Common myeloid progenitor, CD34-positive (primary cell): ENCODE data around the gene POC1A.

Source experiments
- CTCF ChIA-PET: fragments of 350-600 bp; sonication (Branson Sonifier 250); formaldehyde crosslinking; loops from one replicate; lab custom pipeline; 2021; ENCODE audit warnings: antibody characterized with exemption; lab: Charles Lee
- POLR2A ChIA-PET: fragments of 350-600 bp; sonication (Branson Sonifier 250); formaldehyde crosslinking; loops from one replicate; lab custom pipeline; 2021; ENCODE audit warnings: antibody characterized with exemption; lab: Charles Lee
- DNase-seq, 3 donors: peaks; one replicate each; pipeline versions ENCODE4 v3.0.0 to v3.0.0-alpha.2; 2013
- H3K27ac ChIP-seq, 2 experiments: 1 replicate in 1 of 2; 2 replicates in 1 of 2; pipeline ENCODE4 v1.7.0; 2013; ENCODE audit warnings: inconsistent platforms in 2 of 2, low read length in 2 of 2, mild to moderate bottlenecking in 2 of 2, low read depth in 1 of 2, moderate library complexity in 1 of 2; ENCODE audit not compliant: severe bottlenecking in 2 of 2, insufficient read depth in 1 of 2, poor library complexity in 1 of 2
- H3K27me3 ChIP-seq, 5 experiments: replicated peaks in 2 of 5; 1 replicate in 3 of 5; 2 replicates in 2 of 5; pipeline versions ENCODE4 v1.6.1 to v1.7.0; 2013; ENCODE audit warnings: low read length in 4 of 5, mild to moderate bottlenecking in 2 of 5, moderate library complexity in 2 of 5, inconsistent platforms in 1 of 5; ENCODE audit not compliant: insufficient read depth in 5 of 5, control insufficient read depth in 4 of 5
- H3K36me3 ChIP-seq, 4 experiments: 1 replicate in 2 of 4; 2 replicates in 2 of 4; pipeline versions ENCODE4 v1.6.1 to v1.7.0; 2013; ENCODE audit warnings: low read length in 3 of 4, control low read depth in 1 of 4, mild to moderate bottlenecking in 1 of 4; ENCODE audit not compliant: control insufficient read depth in 4 of 4, insufficient read depth in 4 of 4
- H3K4me1 ChIP-seq, 4 experiments: 1 replicate in 3 of 4; 2 replicates in 1 of 4; pipeline versions ENCODE4 v1.6.1 to v1.7.1; 2013; ENCODE audit warnings: low read length in 3 of 4, mild to moderate bottlenecking in 3 of 4, control low read depth in 1 of 4, inconsistent platforms in 1 of 4, moderate library complexity in 1 of 4; ENCODE audit not compliant: control insufficient read depth in 4 of 4, insufficient read depth in 4 of 4; ENCODE audit errors: control extremely low read depth in 1 of 4
- H3K4me3 ChIP-seq, 7 experiments: 1 replicate in 4 of 7; 2 replicates in 3 of 7; pipeline versions ENCODE4 v1.5.1 to v1.7.0; 2013; ENCODE audit warnings: mild to moderate bottlenecking in 7 of 7, low read length in 6 of 7, moderate library complexity in 6 of 7, inconsistent platforms in 2 of 7, low read depth in 2 of 7, control low read depth in 1 of 7; ENCODE audit not compliant: insufficient read depth in 4 of 7, control insufficient read depth in 1 of 7; ENCODE audit errors: extremely low read depth in 1 of 7
- H3K9me3 ChIP-seq, 5 experiments: 1 replicate in 4 of 5; 2 replicates in 1 of 5; pipeline versions ENCODE4 v1.6.1 to v1.7.1; 2013; ENCODE audit warnings: low read length in 4 of 5, mild to moderate bottlenecking in 2 of 5, inconsistent platforms in 1 of 5, low read depth in 1 of 5, moderate library complexity in 1 of 5; ENCODE audit not compliant: control insufficient read depth in 4 of 5, insufficient read depth in 2 of 5; ENCODE audit errors: control extremely low read depth in 1 of 5
- WGBS: methylation state at CpG from one replicate; pipeline ENCODE4 v1.1.5; 2013; ENCODE audit not compliant: insufficient coverage; 5-methylcytosine and 5-hydroxymethylcytosine counted together

POC1A gene

GRCh38 chr3:52055537-52056351 is 98.5 kb downstream of the POC1A start:
- ChIA-PET POLR2A (interaction anchor here (0.5 kb wide), 1 partner anchor 81 kb away, joined by 3 read pairs; no protein-coding TSS in a partner anchor), CTCF (interaction anchor here (0.8 to 8.0 kb wide), 11 partner anchors 14 to 114 kb away, joined by 3 to 105 read pairs (median 4); partner anchors contain the start of gene POC1A)
- Histone ChIP-seq H3K4me3 (peak overlapping the region; percentile 58 to 98 (median 85)), H3K27me3 (no peaks in the 10 kb centered on the region), H3K36me3 (peaks cover 0 to 33% (median 16%) of the 10 kb centered on the region in 4 experiments), H3K4me1 (peaks cover 6 to 62% (median 60%) of the 10 kb centered on the region in 4 experiments), H3K9me3 (no peaks in the 10 kb centered on the region), H3K27ac (peak overlapping the region; percentile 25 to 84)
- DNase-seq = peak; percentile 62 to 76 (median 65)
- WGBS = 0% methylated on average over 91 of the region's 94 CpGs

- CTCF ChIA-PET = interaction anchor here (0.6 to 8.0 kb wide), 15 partner anchors 13 to 105 kb away, joined by 3 to 105 read pairs (median 5); partner anchors contain the start of genes ACY1 and POC1A
- DNase-seq = peak in 2 of 3 donors; percentile 53 to 61
Measured at GRCh38 chr3:52054661-52055511, 99.3 kb downstream of the POC1A start.

GRCh38 chr3:52053307-52054304 is 100.6 kb downstream of the POC1A start:
- 88% methylated on average over 31 of the region's 31 CpGs for WGBS
- ChIA-PET POLR2A (interaction anchor here (0.6 to 0.9 kb wide), 2 partner anchors 14 to 52 kb away, joined by 3 to 4 read pairs; no protein-coding TSS in a partner anchor), CTCF (interaction anchor here (0.6 to 8.0 kb wide), 27 partner anchors 8 to 165 kb away, joined by 3 to 105 read pairs (median 4); partner anchors contain the start of genes ABHD14B and ACY1)
- Histone ChIP-seq H3K27ac (peak overlapping the region in 1 of 2 experiments; percentile 69), H3K9me3 (no peaks in the 10 kb centered on the region), H3K4me1 (peaks cover 6 to 70% (median 65%) of the 10 kb centered on the region in 4 experiments), H3K4me3 (peak overlapping the region in 5 of 7 experiments; percentile 56 to 98 (median 85)), H3K27me3 (no peaks in the 10 kb centered on the region), H3K36me3 (peaks cover 0 to 53% (median 29%) of the 10 kb centered on the region in 4 experiments)
- peak in 2 of 3 donors; percentile 54 to 60 for DNase-seq

More at GRCh38 chr3:52054661-52055511, 99.3 kb downstream of the POC1A start:
- Histone ChIP-seq H3K36me3 (peaks cover 0 to 42% (median 23%) of the 10 kb centered on the region in 4 experiments), H3K9me3 (no peaks in the 10 kb centered on the region), H3K27me3 (no peaks in the 10 kb centered on the region), H3K27ac (peak overlapping the region; percentile 25 to 84), H3K4me1 (peaks cover 6 to 66% (median 62%) of the 10 kb centered on the region in 4 experiments), H3K4me3 (peak overlapping the region; percentile 58 to 98 (median 85))
- 2% methylated on average over 16 of the region's 26 CpGs for WGBS
- POLR2A ChIA-PET = no interaction called here

GRCh38 chr3:52052831-52053306 is 101.4 kb downstream of the POC1A start:
- peak overlapping the region in 5 of 7 experiments; percentile 23 to 85 (median 57) for H3K4me3 ChIP-seq
- no peaks in the 10 kb centered on the region for H3K9me3 ChIP-seq
- peaks cover 6 to 68% (median 64%) of the 10 kb centered on the region in 4 experiments for H3K4me1 ChIP-seq
- peak in 1 of 3 donors; percentile 26 for DNase-seq
- POLR2A ChIA-PET = interaction anchor here (0.9 kb wide), 1 partner anchor 13 kb away, joined by 3 read pairs; no protein-coding TSS in a partner anchor
- H3K27me3 ChIP-seq = no peaks in the 10 kb centered on the region
- peak overlapping the region; percentile 55 to 69 for H3K27ac ChIP-seq
- 4% methylated on average over 3 of the region's 10 CpGs for WGBS
- CTCF ChIA-PET = interaction anchor here (0.7 to 8.0 kb wide), 27 partner anchors 9 to 179 kb away, joined by 3 to 105 read pairs (median 4); no protein-coding TSS in a partner anchor
- H3K36me3 ChIP-seq = peaks cover 0 to 56% (median 36%) of the 10 kb centered on the region in 4 experiments

- 86% methylated on average over 7 of the region's 8 CpGs for WGBS
- H3K4me1 ChIP-seq = peaks cover 6 to 57% (median 52%) of the 10 kb centered on the region in 4 experiments
- no peaks in the 10 kb centered on the region for H3K27me3 ChIP-seq
- DNase-seq = no peak
- peaks cover 0 to 56% (median 39%) of the 10 kb centered on the region in 4 experiments for H3K36me3 ChIP-seq
- POLR2A ChIA-PET = interaction anchor here (0.7 kb wide), 1 partner anchor 23 kb away, joined by 3 read pairs; no protein-coding TSS in a partner anchor
- H3K4me3 ChIP-seq = peak overlapping the region in 2 of 7 experiments; percentile 57 to 72
- H3K27ac ChIP-seq = peak overlapping the region; percentile 55 to 69
- CTCF ChIA-PET = interaction anchor here (0.8 to 8.0 kb wide), 13 partner anchors 8 to 181 kb away, joined by 3 to 105 read pairs (median 7); no protein-coding TSS in a partner anchor
- no peaks in the 10 kb centered on the region for H3K9me3 ChIP-seq
Measured at GRCh38 chr3:52051444-52051843, 102.8 kb downstream of the POC1A start.
